ENCODE results near the gene DOCK11.

DNA sequence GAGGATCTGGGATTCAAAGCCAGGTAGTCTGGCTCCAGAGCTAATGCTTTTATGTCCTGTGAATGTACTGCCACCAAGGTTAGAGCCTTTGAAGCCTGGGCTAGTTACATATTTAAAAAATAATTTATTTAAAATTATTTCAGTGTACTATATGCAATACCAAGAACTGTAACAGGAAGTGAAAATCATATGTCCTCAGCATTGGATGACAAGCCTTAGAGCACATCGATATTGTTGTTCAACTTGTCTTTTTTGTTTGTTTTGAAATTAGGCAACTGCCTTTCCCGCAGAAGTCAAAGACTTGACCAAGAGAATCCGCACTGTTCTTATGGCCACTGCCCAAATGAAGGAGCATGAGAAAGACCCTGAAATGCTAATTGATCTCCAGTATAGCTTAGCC is 158.7 kb downstream of the DOCK11 start:
- TF ChIP-seq, protein P1, sequence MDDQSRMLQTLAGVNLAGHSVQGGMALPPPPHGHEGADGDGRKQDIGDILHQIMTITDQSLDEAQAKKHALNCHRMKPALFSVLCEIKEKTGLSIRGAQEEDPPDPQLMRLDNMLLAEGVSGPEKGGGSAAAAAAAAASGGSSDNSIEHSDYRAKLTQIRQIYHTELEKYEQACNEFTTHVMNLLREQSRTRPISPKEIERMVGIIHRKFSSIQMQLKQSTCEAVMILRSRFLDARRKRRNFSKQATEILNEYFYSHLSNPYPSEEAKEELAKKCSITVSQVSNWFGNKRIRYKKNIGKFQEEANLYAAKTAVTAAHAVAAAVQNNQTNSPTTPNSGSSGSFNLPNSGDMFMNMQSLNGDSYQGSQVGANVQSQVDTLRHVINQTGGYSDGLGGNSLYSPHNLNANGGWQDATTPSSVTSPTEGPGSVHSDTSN (IDR thresholded peaks at IDR 0.05), result no peak
- no peak for TF ChIP-seq MXI1 (IDR thresholded peaks at IDR 0.05; ENCODE audit: low read depth, low read length)
- TF ChIP-seq TAF1 (IDR thresholded peaks at IDR 0.05; ENCODE audit: borderline replicate concordance, low read depth, low read length), result no peak
- no peak for TF ChIP-seq RFX5 (IDR thresholded peaks at IDR 0.05; ENCODE audit: low read length)
- no peak for TF ChIP-seq NRF1 (IDR thresholded peaks at IDR 0.05; ENCODE audit: low read depth, low read length)
